ENCODE results near the gene PRKACG. TPM values are rescaled to one million over a fixed set of nuclear protein-coding genes. Genes with fewer than 3 reads are reported as not detected.

PRKACG gene
- total RNA-seq, 4 donors from 2014 or later, result not detected

DNA sequence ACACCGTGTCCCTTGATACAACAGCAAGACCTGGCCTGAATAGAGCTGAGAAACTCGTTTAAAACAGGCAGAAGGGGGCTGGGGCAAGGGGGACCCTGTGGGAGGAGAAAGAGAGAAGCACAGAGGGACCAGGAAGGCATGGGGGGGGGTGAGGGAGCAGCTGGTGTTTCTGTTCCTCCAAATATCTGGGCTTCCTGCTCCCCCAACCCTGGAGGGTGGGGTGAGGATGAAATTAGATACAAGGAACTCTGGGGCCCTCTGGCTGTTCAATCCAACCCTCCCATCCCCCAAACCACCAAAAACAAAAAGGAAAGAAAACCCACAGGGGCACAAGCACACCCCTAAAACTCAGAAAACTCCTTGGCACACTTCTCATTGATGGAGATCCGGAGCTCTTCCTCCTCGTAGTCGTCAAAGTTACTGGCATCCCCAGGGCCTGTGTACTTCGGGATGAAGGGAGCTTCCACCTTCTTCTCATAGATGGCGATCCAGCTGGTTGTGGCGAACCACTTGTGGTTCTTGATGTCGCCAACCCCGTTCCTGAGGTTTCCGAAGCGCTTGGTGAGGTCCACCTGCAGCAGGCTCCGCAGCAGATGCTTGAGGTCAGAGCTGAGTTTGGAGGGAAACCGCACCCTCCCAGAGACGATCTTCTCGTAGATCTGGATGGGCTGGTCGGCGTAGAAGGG is 1.1 kb downstream of the PRKACG start:
- TF ChIP-seq, protein P1, sequence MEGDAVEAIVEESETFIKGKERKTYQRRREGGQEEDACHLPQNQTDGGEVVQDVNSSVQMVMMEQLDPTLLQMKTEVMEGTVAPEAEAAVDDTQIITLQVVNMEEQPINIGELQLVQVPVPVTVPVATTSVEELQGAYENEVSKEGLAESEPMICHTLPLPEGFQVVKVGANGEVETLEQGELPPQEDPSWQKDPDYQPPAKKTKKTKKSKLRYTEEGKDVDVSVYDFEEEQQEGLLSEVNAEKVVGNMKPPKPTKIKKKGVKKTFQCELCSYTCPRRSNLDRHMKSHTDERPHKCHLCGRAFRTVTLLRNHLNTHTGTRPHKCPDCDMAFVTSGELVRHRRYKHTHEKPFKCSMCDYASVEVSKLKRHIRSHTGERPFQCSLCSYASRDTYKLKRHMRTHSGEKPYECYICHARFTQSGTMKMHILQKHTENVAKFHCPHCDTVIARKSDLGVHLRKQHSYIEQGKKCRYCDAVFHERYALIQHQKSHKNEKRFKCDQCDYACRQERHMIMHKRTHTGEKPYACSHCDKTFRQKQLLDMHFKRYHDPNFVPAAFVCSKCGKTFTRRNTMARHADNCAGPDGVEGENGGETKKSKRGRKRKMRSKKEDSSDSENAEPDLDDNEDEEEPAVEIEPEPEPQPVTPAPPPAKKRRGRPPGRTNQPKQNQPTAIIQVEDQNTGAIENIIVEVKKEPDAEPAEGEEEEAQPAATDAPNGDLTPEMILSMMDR (IDR thresholded peaks at IDR 0.05; ENCODE audit: low read depth), result no peak

GRCh38 chr9:69009708-69010107 is 4.2 kb downstream of the PRKACG start:
- TF ChIP-seq, protein P1 (IDR thresholded peaks at IDR 0.05; ENCODE audit: low read depth), result no peak

- TF ChIP-seq, protein P1 (IDR thresholded peaks at IDR 0.05; ENCODE audit: low read depth), result no peak
These were observed 9.1 kb downstream of the PRKACG start for GRCh38 chr9:69004836-69005235.

- TF ChIP-seq, protein P1 (IDR thresholded peaks at IDR 0.05; ENCODE audit: low read depth), result no peak
These were observed 10.9 kb downstream of the PRKACG start for GRCh38 chr9:69003051-69003450.

GRCh38 chr9:69001921-69002320 is 12.0 kb downstream of the PRKACG start:
- TF ChIP-seq, protein P1 (IDR thresholded peaks at IDR 0.05; ENCODE audit: low read depth), result no peak

DNA sequence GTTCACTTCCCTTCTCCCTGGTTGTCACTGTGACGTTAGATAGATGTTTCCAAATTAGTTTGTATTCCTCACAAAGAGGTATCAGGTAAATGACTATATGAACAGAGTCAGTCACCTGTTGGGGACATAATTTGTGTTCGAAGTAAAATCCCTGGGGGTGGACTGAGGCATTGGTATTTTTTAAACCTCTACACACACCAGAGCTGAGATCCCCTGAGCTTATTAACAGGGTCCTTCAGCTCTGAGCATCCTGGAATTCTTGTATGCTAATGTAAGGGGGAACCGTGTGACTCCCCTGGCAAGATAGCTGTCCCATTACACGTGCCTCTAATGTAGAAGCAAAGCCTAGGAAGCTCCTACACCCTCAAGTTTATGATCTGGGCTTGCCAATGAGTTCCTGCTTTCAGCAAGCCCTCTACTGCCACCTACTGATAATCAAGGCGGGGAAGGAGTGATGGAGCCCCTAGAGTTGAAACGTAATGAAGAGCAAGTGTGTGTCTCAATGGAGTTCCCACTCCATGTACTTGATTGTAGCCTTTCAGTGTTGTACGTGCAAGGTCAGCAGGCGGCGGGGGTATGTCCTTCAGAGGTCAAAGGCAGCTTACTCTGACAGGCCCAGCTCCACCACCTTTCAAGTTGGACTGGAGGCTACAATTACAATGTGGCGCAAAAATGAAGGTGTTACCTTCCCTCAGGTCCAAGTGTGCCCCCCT is 14.4 kb downstream of the PRKACG start:
- TF ChIP-seq, protein P1 (IDR thresholded peaks at IDR 0.05; ENCODE audit: low read depth), result no peak

GRCh38 chr9:68998812-68999211 is 15.1 kb downstream of the PRKACG start:
- TF ChIP-seq, protein P1 (IDR thresholded peaks at IDR 0.05; ENCODE audit: low read depth), result no peak
